ENCODE results near the gene PFKL. TPM values are rescaled to one million over a fixed set of nuclear protein-coding genes. Genes with fewer than 3 reads are reported as not detected.

The PFKL gene
- total RNA-seq, 1 donor from 2014 or later: 138 TPM

DNA sequence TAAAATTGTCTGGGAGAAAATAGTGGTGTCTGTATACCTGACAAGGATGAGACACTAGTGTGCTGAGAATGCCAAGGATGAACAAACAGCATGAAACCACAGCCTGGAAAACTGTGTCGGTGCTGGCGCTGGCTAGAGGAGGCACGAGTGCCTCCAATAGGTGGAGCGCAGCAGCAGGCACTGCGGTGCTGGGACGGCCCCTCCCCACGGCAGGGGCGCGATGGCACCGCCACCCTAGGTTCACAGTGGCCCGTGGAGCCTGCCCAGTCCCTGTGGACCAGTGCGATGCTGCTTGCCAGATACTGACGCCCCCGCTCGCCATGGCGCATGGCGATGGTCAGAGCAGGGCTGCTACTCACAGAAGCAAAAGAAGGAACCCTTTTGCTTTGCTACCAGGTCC is 32.5 kb downstream of the PFKL start:
- no peak for DNase-seq (ENCODE audit: extremely low spot score, unreplicated experiment)
- H3K27me3 Mint-ChIP-seq (ENCODE audit: unreplicated experiment): no peaks in the 10 kb centered on the region
- H3K27ac Mint-ChIP-seq (ENCODE audit: unreplicated experiment): no peak overlapping the region
- H3K9me3 Mint-ChIP-seq (ENCODE audit: unreplicated experiment): no peaks in the 10 kb centered on the region
- H3K4me3 Mint-ChIP-seq (ENCODE audit: unreplicated experiment): no peak overlapping the region
- TF ChIP-seq, protein P1, sequence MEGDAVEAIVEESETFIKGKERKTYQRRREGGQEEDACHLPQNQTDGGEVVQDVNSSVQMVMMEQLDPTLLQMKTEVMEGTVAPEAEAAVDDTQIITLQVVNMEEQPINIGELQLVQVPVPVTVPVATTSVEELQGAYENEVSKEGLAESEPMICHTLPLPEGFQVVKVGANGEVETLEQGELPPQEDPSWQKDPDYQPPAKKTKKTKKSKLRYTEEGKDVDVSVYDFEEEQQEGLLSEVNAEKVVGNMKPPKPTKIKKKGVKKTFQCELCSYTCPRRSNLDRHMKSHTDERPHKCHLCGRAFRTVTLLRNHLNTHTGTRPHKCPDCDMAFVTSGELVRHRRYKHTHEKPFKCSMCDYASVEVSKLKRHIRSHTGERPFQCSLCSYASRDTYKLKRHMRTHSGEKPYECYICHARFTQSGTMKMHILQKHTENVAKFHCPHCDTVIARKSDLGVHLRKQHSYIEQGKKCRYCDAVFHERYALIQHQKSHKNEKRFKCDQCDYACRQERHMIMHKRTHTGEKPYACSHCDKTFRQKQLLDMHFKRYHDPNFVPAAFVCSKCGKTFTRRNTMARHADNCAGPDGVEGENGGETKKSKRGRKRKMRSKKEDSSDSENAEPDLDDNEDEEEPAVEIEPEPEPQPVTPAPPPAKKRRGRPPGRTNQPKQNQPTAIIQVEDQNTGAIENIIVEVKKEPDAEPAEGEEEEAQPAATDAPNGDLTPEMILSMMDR (IDR thresholded peaks at IDR 0.05): no peak
- no peaks in the 10 kb centered on the region for H3K36me3 Mint-ChIP-seq (ENCODE audit: unreplicated experiment)
- H3K4me1 Mint-ChIP-seq (ENCODE audit: unreplicated experiment): peaks cover under 1% of the 10 kb centered on the region

GRCh38 chr21:44332965-44333364 is 33.1 kb downstream of the PFKL start:
- DNase-seq (ENCODE audit: extremely low spot score, unreplicated experiment): no peak
- Mint-ChIP-seq H3K27me3 (ENCODE audit: unreplicated experiment) (no peaks in the 10 kb centered on the region), H3K9me3 (ENCODE audit: unreplicated experiment) (no peaks in the 10 kb centered on the region), H3K27ac (ENCODE audit: unreplicated experiment) (no peak overlapping the region), H3K4me3 (ENCODE audit: unreplicated experiment) (no peak overlapping the region), H3K4me1 (ENCODE audit: unreplicated experiment) (peaks cover 7% of the 10 kb centered on the region), H3K36me3 (ENCODE audit: unreplicated experiment) (no peaks in the 10 kb centered on the region)
- TF ChIP-seq, protein P1 (IDR thresholded peaks at IDR 0.05): no peak

DNA sequence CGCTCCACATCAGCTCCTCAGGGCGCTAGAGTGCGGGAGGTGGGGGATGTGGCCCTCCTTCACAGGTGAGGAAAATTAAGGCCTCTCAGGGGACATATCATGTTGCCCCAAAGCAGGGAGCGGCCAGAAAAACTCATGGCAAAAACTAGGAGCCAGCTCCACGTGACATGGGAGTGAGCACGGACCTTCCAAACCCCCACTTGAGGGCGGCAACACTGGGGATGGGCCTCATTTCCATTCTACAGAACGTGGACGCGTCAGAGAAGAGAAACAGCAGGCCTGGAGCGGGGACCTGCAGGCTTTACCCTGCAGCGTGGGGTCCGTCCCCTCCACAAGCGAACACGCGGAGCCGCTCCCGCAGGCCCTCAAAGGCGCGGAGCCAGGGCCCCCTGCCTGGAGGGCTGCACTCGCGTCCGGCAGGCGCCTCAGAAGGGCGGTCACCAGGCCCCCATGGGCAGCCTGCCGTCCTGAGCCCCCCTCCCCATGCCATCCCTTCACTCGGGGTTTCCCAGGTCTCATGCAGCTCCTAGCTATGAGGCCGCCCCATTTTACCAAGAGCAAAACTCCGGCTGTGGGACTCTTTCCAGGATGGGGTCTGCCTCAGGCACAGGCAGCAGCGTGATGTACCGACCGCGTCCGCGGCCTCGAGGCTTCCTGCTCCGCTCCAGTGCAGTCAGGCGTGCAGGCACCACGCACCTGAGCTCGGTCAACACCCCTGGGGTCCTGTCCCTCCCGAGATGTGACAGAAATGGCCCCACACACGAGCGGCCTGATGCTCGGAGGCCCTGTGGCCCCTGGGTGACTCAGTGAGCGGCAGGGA is 33.9 kb downstream of the PFKL start:
- Mint-ChIP-seq H3K4me1 (ENCODE audit: unreplicated experiment) (peaks cover 11% of the 10 kb centered on the region), H3K27ac (ENCODE audit: unreplicated experiment) (no peak overlapping the region), H3K9me3 (ENCODE audit: unreplicated experiment) (no peaks in the 10 kb centered on the region), H3K27me3 (ENCODE audit: unreplicated experiment) (no peaks in the 10 kb centered on the region), H3K36me3 (ENCODE audit: unreplicated experiment) (no peaks in the 10 kb centered on the region), H3K4me3 (ENCODE audit: unreplicated experiment) (no peak overlapping the region)
- TF ChIP-seq, protein P1 (IDR thresholded peaks at IDR 0.05): no peak
- DNase-seq (ENCODE audit: extremely low spot score, unreplicated experiment): no peak

DNA sequence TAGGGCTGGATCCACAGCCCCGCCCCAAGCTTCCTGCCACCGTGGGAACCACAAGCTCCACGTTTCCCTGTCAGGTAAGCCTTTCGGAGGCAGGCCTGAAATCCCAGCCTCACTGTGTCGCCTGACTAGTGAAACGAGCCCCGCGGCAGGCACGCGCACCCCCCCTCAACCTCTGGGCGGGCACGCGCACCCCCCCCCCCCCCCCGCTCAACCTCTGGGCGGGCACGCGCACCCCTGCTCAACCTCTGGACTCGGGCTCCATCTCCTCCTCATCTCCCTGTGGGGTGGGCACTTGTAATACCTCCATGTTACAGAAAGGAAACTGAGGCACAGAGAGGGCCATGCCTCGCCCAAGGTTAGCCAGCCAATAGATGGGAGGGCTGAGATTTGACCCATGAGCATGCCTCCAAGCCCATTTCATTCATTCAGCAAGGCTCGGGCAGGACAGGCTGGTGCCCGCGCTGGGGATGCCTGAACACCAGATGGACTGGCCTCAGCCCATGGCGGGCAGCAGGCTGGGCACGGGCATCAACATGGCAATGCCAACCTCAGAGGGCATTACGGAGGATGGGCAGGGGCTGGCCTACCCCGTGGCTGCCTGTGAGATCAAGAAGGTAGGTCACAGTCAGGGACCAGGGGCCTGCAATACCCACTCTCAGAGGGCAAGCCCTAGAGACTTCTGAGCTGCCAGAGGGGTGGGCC is 34.6 kb downstream of the PFKL start:
- H3K27ac Mint-ChIP-seq (ENCODE audit: unreplicated experiment): no peak overlapping the region
- TF ChIP-seq, protein P1 (IDR thresholded peaks at IDR 0.05): no peak
- H3K36me3 Mint-ChIP-seq (ENCODE audit: unreplicated experiment): no peaks in the 10 kb centered on the region
- H3K4me3 Mint-ChIP-seq (ENCODE audit: unreplicated experiment): no peak overlapping the region
- H3K27me3 Mint-ChIP-seq (ENCODE audit: unreplicated experiment): no peaks in the 10 kb centered on the region
- peaks cover 13% of the 10 kb centered on the region for H3K4me1 Mint-ChIP-seq (ENCODE audit: unreplicated experiment)
- H3K9me3 Mint-ChIP-seq (ENCODE audit: unreplicated experiment): no peaks in the 10 kb centered on the region
- DNase-seq (ENCODE audit: extremely low spot score, unreplicated experiment): no peak
